Right lobe of liver (tissue), 4 donors: ENCODE results near the gene SPPL3.

Experiments used
- POLR2A ChIP-seq: fragments of 450-650 bp; IDR thresholded peaks from one replicate; pipeline ENCODE4 v1.6.1; 2017; ENCODE audit warnings: antibody characterized with exemption, mild to moderate bottlenecking
- TF ChIP-seq, protein P1 (sequence below), 4 donors: fragments of 200-600 bp in 3 of 4; fragments of 450-650 bp in 1 of 4; IDR thresholded peaks; one replicate each; pipeline versions ENCODE4 v1.5.1 to v1.8.0; 2016 to 2022; ENCODE audit warnings: antibody characterized with exemption in 4 of 4, mild to moderate bottlenecking in 2 of 4
- donor health status: DM: no; HTN: no; CAD: no.
- donor health status: DM: no; HTN: no; CAD: no.
- donor health status: DM: no; HTN: yes; CAD: no.

GRCh38 chr12:120771097-120771496 lies 133.1 kb downstream of the SPPL3 start:
- TF ChIP-seq, protein P1, sequence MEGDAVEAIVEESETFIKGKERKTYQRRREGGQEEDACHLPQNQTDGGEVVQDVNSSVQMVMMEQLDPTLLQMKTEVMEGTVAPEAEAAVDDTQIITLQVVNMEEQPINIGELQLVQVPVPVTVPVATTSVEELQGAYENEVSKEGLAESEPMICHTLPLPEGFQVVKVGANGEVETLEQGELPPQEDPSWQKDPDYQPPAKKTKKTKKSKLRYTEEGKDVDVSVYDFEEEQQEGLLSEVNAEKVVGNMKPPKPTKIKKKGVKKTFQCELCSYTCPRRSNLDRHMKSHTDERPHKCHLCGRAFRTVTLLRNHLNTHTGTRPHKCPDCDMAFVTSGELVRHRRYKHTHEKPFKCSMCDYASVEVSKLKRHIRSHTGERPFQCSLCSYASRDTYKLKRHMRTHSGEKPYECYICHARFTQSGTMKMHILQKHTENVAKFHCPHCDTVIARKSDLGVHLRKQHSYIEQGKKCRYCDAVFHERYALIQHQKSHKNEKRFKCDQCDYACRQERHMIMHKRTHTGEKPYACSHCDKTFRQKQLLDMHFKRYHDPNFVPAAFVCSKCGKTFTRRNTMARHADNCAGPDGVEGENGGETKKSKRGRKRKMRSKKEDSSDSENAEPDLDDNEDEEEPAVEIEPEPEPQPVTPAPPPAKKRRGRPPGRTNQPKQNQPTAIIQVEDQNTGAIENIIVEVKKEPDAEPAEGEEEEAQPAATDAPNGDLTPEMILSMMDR (IDR thresholded peaks at IDR 0.05), result no peak
- TF ChIP-seq POLR2A, result no peak
